Upper lobe of left lung (tissue), 6 donors: Measurements from ENCODE around the gene HSPB6. TPM values are rescaled to one million over a fixed set of nuclear protein-coding genes. Genes with fewer than 3 reads are reported as not detected.

Experiments
- ATAC-seq, 2 donors: fragments of 200-7000 bp; cut with Tn5 transposase; one replicate each; pipeline ENCODE4 v1.9.1; 2022; ENCODE audit warnings: mild to moderate bottlenecking in 2 of 2, moderate library complexity in 2 of 2; ENCODE audit not compliant: low FRiP score in 2 of 2
- DNase-seq, 2 donors: peaks; one replicate each; pipeline ENCODE4 v3.0.0-alpha.2; 2019 to 2020
- H3K27ac ChIP-seq, 4 donors: fragments of 200-600 bp; sonication (generic); one replicate each; pipeline ENCODE4 v1.5.1; 2016 to 2019
- H3K27me3 ChIP-seq, 4 donors: fragments of 200-600 bp; sonication (generic); one replicate each; pipeline ENCODE4 v1.5.1; 2017 to 2019
- H3K36me3 ChIP-seq, 4 donors: fragments of 200-600 bp; sonication (generic); one replicate each; pipeline ENCODE4 v1.5.1; 2016 to 2019
- H3K4me1 ChIP-seq, 4 donors: fragments of 200-600 bp; sonication (generic); one replicate each; pipeline ENCODE4 v1.5.1; 2018 to 2019
- H3K4me3 ChIP-seq, 4 donors: fragments of 200-600 bp; sonication (generic); one replicate each; pipeline ENCODE4 v1.5.1; 2017 to 2019; ENCODE audit warnings: mild to moderate bottlenecking in 2 of 4, moderate library complexity in 1 of 4
- H3K9me3 ChIP-seq, 4 donors: fragments of 200-600 bp; sonication (generic); one replicate each; pipeline ENCODE4 v1.5.1; 2018 to 2019
- CTCF ChIP-seq, 6 experiments: fragments of 450-650 bp in 4 of 6; fragments of 200-600 bp in 2 of 6; sonication (generic) in 2 of 6; IDR thresholded peaks; one replicate each; pipeline ENCODE4 v1.5.1; 2016 to 2019; ENCODE audit warnings: antibody characterized with exemption in 6 of 6
- EP300 ChIP-seq, 4 donors: sonication (generic); formaldehyde crosslinking; IDR thresholded peaks; one replicate each; pipeline ENCODE4 v1.5.1; 2017; ENCODE audit warnings: antibody characterized with exemption in 4 of 4, control low read depth in 2 of 4
- POLR2A ChIP-seq, 4 donors: fragments of 450-650 bp; IDR thresholded peaks; one replicate each; pipeline ENCODE4 v1.5.1; 2016 to 2017; ENCODE audit warnings: antibody characterized with exemption in 4 of 4, mild to moderate bottlenecking in 2 of 4
- POLR2AphosphoS5 ChIP-seq, 2 donors: sonication (generic); formaldehyde crosslinking; IDR thresholded peaks; one replicate each; pipeline ENCODE4 v1.5.1; 2017; ENCODE audit warnings: antibody characterized with exemption in 2 of 2
- WGBS, 2 donors: methylation state at CpG; one replicate each; pipeline ENCODE4 v1.1.5; 2017 to 2018; 5-methylcytosine and 5-hydroxymethylcytosine counted together
- total RNA-seq, 6 donors: library from RNA; depleted of rRNA in 4 of 6; stranded (reverse); fragments of >200 nt in 4 of 6; gene quantifications; one replicate each; pipeline versions ENCODE4 v1.1.0 to v1.2.1, GENCODE V29; 2016 to 2021
- donor health status: DM: no; HTN: no; CAD: no; lungs with moderate emphysema.
- donor health status: DM: no; HTN: yes; CAD: no; lungs with severe emphysema.

The HSPB6 gene
- total RNA-seq, 6 donors from 2014 or later = 4.2 to 46.2 (median 18.4) TPM

DNA sequence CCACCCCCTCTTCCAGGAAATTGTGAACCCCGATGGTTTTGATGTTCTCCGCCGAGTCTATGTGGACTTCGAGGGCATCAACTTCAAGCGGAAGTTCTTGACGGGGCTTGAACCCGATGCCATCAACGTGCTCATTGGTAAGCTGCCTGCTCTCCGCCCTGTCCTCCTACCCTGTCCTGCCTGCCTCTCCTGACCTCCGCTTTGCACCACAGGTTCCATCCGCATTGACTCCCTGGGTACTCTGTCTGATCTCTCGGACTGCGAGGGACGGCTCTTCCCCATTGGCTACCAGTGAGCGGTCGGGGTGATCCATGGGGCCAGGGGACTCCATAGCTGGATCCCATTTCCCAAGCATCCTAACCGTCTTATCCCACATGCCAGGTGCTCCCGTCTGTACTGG is 26.5 kb downstream of the HSPB6 start:
- peaks cover 61 to 100% (median 95%) of the 10 kb centered on the region in 4 donors for H3K36me3 ChIP-seq
- H3K27ac ChIP-seq = no peak overlapping the region

DNA sequence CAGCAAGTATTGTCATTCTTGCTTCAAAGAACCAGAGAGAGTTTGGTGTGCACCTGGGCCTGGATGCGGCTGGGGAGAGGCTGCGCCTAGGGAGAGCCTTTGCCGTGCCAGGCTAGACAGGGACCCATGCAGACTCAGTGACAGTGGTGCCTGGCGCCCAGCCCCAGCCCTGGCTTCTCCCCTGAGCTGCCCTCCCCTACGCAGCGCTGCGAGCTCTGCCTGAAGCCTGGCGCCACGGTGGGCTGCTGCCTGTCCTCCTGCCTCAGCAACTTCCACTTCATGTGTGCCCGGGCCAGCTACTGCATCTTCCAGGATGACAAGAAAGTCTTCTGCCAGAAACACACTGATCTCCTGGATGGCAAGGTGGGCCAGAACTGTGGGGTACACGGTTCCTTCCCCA is 27.1 kb downstream of the HSPB6 start:
- H3K27me3 ChIP-seq = no peaks in the 10 kb centered on the region
- WGBS, 2 donors = 77 to 94% methylated on average over 3 to 11 of the region's 11 CpGs
- TF ChIP-seq CTCF (IDR thresholded peaks at IDR 0.05) = no peak
- TF ChIP-seq POLR2A (IDR thresholded peaks at IDR 0.05) = no peak
- no peak for TF ChIP-seq POLR2AphosphoS5 (IDR thresholded peaks at IDR 0.05)
- TF ChIP-seq EP300 (IDR thresholded peaks at IDR 0.05) = no peak
- peaks cover 62 to 100% (median 97%) of the 10 kb centered on the region in 4 donors for H3K36me3 ChIP-seq
- H3K4me3 ChIP-seq = no peak overlapping the region
- no peak overlapping the region for H3K27ac ChIP-seq
- ATAC-seq (no peak), DNase-seq (no peak)
- H3K9me3 ChIP-seq = no peaks in the 10 kb centered on the region
- H3K4me1 ChIP-seq = no peaks in the 10 kb centered on the region

More for the DNA sequence above, 26.5 kb downstream of the HSPB6 start:
- Histone ChIP-seq H3K4me1 (no peaks in the 10 kb centered on the region), H3K9me3 (no peaks in the 10 kb centered on the region), H3K27me3 (no peaks in the 10 kb centered on the region), H3K4me3 (no peak overlapping the region)
- WGBS, 2 donors = 95 to 97% methylated on average over 18 of the region's 18 CpGs
- DNase-seq (no peak), ATAC-seq (no peak)
- TF ChIP-seq POLR2AphosphoS5 (IDR thresholded peaks at IDR 0.05) (no peak), CTCF (IDR thresholded peaks at IDR 0.05) (no peak)

- no peaks in the 10 kb centered on the region for H3K27me3 ChIP-seq
- no peak overlapping the region for H3K27ac ChIP-seq
- WGBS, 2 donors = 86 to 87% methylated on average over 17 to 18 of the region's 18 CpGs
- peaks cover 68 to 100% (median 97%) of the 10 kb centered on the region in 4 donors for H3K36me3 ChIP-seq
- DNase-seq (no peak), ATAC-seq (no peak)
- no peaks in the 10 kb centered on the region for H3K4me1 ChIP-seq
- no peak for TF ChIP-seq POLR2A (IDR thresholded peaks at IDR 0.05)
- TF ChIP-seq POLR2AphosphoS5 (IDR thresholded peaks at IDR 0.05) = no peak
- no peak for TF ChIP-seq EP300 (IDR thresholded peaks at IDR 0.05)
- no peak for TF ChIP-seq CTCF (IDR thresholded peaks at IDR 0.05)
- no peak overlapping the region for H3K4me3 ChIP-seq
- no peaks in the 10 kb centered on the region for H3K9me3 ChIP-seq
Observed at GRCh38 chr19:35729021-35729420, 27.8 kb downstream of the HSPB6 start.

- Histone ChIP-seq H3K4me3 (no peak overlapping the region), H3K36me3 (peaks cover 77 to 100% (median 97%) of the 10 kb centered on the region in 4 donors), H3K4me1 (no peaks in the 10 kb centered on the region), H3K27me3 (no peaks in the 10 kb centered on the region), H3K9me3 (no peaks in the 10 kb centered on the region), H3K27ac (no peak overlapping the region)
- ATAC-seq (no peak), DNase-seq (no peak)
- WGBS, 2 donors = 94 to 97% methylated on average over 12 to 18 of the region's 19 CpGs
- TF ChIP-seq EP300 (IDR thresholded peaks at IDR 0.05) = no peak
- TF ChIP-seq POLR2A (IDR thresholded peaks at IDR 0.05) = no peak
- no peak for TF ChIP-seq POLR2AphosphoS5 (IDR thresholded peaks at IDR 0.05)
- no peak for TF ChIP-seq CTCF (IDR thresholded peaks at IDR 0.05)
Observed at GRCh38 chr19:35727956-35728706, 28.7 kb downstream of the HSPB6 start.
